Measurements from ENCODE around the gene C2CD3.

C2CD3 gene

GRCh38 chr11:74019860-74020259 lies 150.9 kb downstream of the C2CD3 start:
- no peak for FAIRE-seq

GRCh38 chr11:74019104-74019738 lies 151.6 kb downstream of the C2CD3 start:
- no peak for FAIRE-seq

- FAIRE-seq = no peak
Observed at GRCh38 chr11:74018331-74019005, 152.3 kb downstream of the C2CD3 start.

GRCh38 chr11:74017631-74018030 lies 153.2 kb downstream of the C2CD3 start:
- no peak for FAIRE-seq

GRCh38 chr11:74015919-74016684 lies 154.7 kb downstream of the C2CD3 start:
- no peak for FAIRE-seq

- no peak for FAIRE-seq
Observed at GRCh38 chr11:74014880-74015279, 155.9 kb downstream of the C2CD3 start.

GRCh38 chr11:74013141-74013540 lies 157.7 kb downstream of the C2CD3 start:
- FAIRE-seq = no peak

- no peak for FAIRE-seq
Observed at GRCh38 chr11:74012074-74012809, 158.6 kb downstream of the C2CD3 start.

- FAIRE-seq = no peak
Observed at GRCh38 chr11:74011360-74012073, 159.3 kb downstream of the C2CD3 start.

- FAIRE-seq = no peak
Observed at GRCh38 chr11:74010306-74011300, 160.2 kb downstream of the C2CD3 start.

- no peak for FAIRE-seq
Observed at GRCh38 chr11:74009675-74010305, 161.0 kb downstream of the C2CD3 start.

GRCh38 chr11:74009230-74009547 lies 161.6 kb downstream of the C2CD3 start:
- FAIRE-seq = no peak

GRCh38 chr11:74008373-74009229 lies 162.2 kb downstream of the C2CD3 start, which contains the start of gene UCP3:
UCP3 (minus strand) TSS chr11:74009085; CDS start chr11:74007042, 2,043 bp downstream.
- no peak for FAIRE-seq

- FAIRE-seq = no peak
Observed at GRCh38 chr11:74007691-74008372, 163.0 kb downstream of the C2CD3 start.

- FAIRE-seq = no peak
Observed at GRCh38 chr11:74006743-74007304, 164.0 kb downstream of the C2CD3 start.

- FAIRE-seq = no peak
Observed at GRCh38 chr11:74005721-74006517, 164.9 kb downstream of the C2CD3 start.

- no peak for FAIRE-seq
Observed at GRCh38 chr11:74004759-74005615, 165.8 kb downstream of the C2CD3 start.
